ENCODE measurements around the gene HACL1.
"Not testable (repeated sequence)": the region's sequence is repeated elsewhere in the genome, so short reads cannot be mapped to it uniquely, and the experiment has no call there.

The HACL1 gene

GRCh38 chr3:15539066-15539465 lies 62.3 kb downstream of the HACL1 start:
- no peak for DNase-seq
- in situ Hi-C loops (cut with HindIII; ENCODE audit: low pct_ligation_motif_present, low pct_unique_long_range_greater_than_20kb, low sequenced_read_pairs), result no loop called here

GRCh38 chr3:15538345-15538744 lies 63.0 kb downstream of the HACL1 start:
- DNase-seq, result no peak
- in situ Hi-C loops (cut with HindIII; ENCODE audit: low pct_ligation_motif_present, low pct_unique_long_range_greater_than_20kb, low sequenced_read_pairs), result no loop called here

GRCh38 chr3:15536856-15537255 lies 64.5 kb downstream of the HACL1 start:
- DNase-seq, result no peak
- in situ Hi-C loops (cut with HindIII; ENCODE audit: low pct_ligation_motif_present, low pct_unique_long_range_greater_than_20kb, low sequenced_read_pairs), result no loop called here

- DNase-seq, result no peak
- in situ Hi-C loops (cut with HindIII; ENCODE audit: low pct_ligation_motif_present, low pct_unique_long_range_greater_than_20kb, low sequenced_read_pairs), result no loop called here
Measured at GRCh38 chr3:15535732-15536131, 65.6 kb downstream of the HACL1 start.

GRCh38 chr3:15532614-15533013 lies 68.8 kb downstream of the HACL1 start:
- DNase-seq; in situ Hi-C loops (cut with HindIII; ENCODE audit: low pct_ligation_motif_present, low pct_unique_long_range_greater_than_20kb, low sequenced_read_pairs): not testable (repeated sequence)

- DNase-seq, result no peak
- in situ Hi-C loops (cut with HindIII; ENCODE audit: low pct_ligation_motif_present, low pct_unique_long_range_greater_than_20kb, low sequenced_read_pairs), result no loop called here
Measured at GRCh38 chr3:15531346-15531745, 70.0 kb downstream of the HACL1 start.

- in situ Hi-C loops (cut with HindIII; ENCODE audit: low pct_ligation_motif_present, low pct_unique_long_range_greater_than_20kb, low sequenced_read_pairs), result no loop called here
- no peak for DNase-seq
Measured at GRCh38 chr3:15528854-15529537, 72.4 kb downstream of the HACL1 start.

GRCh38 chr3:15527031-15527459 lies 74.3 kb downstream of the HACL1 start:
- DNase-seq, result no peak
- in situ Hi-C loops (cut with HindIII; ENCODE audit: low pct_ligation_motif_present, low pct_unique_long_range_greater_than_20kb, low sequenced_read_pairs), result no loop called here

GRCh38 chr3:15525790-15526189 lies 75.6 kb downstream of the HACL1 start:
- in situ Hi-C loops (cut with HindIII; ENCODE audit: low pct_ligation_motif_present, low pct_unique_long_range_greater_than_20kb, low sequenced_read_pairs), result no loop called here
- DNase-seq, result no peak

GRCh38 chr3:15523660-15524417 lies 77.5 kb downstream of the HACL1 start:
- no peak for DNase-seq
- in situ Hi-C loops (cut with HindIII; ENCODE audit: low pct_ligation_motif_present, low pct_unique_long_range_greater_than_20kb, low sequenced_read_pairs), result no loop called here

GRCh38 chr3:15522016-15522415 lies 79.4 kb downstream of the HACL1 start:
- in situ Hi-C loops (cut with HindIII; ENCODE audit: low pct_ligation_motif_present, low pct_unique_long_range_greater_than_20kb, low sequenced_read_pairs), result no loop called here
- no peak for DNase-seq

GRCh38 chr3:15521573-15521965 lies 79.8 kb downstream of the HACL1 start, which contains the start of gene COLQ:
COLQ (minus strand) TSS chr3:15521706; CDS start chr3:15521625, 81 bp downstream.
- in situ Hi-C loops (cut with HindIII; ENCODE audit: low pct_ligation_motif_present, low pct_unique_long_range_greater_than_20kb, low sequenced_read_pairs), result no loop called here
- DNase-seq, result no peak

- in situ Hi-C loops (cut with HindIII; ENCODE audit: low pct_ligation_motif_present, low pct_unique_long_range_greater_than_20kb, low sequenced_read_pairs), result no loop called here
- no peak for DNase-seq
Measured at GRCh38 chr3:15520804-15521572, 80.4 kb downstream of the HACL1 start.

- in situ Hi-C loops (cut with HindIII; ENCODE audit: low pct_ligation_motif_present, low pct_unique_long_range_greater_than_20kb, low sequenced_read_pairs), result no loop called here
- DNase-seq, result no peak
Measured at GRCh38 chr3:15520185-15520584, 81.2 kb downstream of the HACL1 start.

- in situ Hi-C loops (cut with HindIII; ENCODE audit: low pct_ligation_motif_present, low pct_unique_long_range_greater_than_20kb, low sequenced_read_pairs), result no loop called here
- no peak for DNase-seq
Measured at GRCh38 chr3:15519096-15519495, 82.3 kb downstream of the HACL1 start.

- no peak for DNase-seq
- in situ Hi-C loops (cut with HindIII; ENCODE audit: low pct_ligation_motif_present, low pct_unique_long_range_greater_than_20kb, low sequenced_read_pairs), result no loop called here
Measured at GRCh38 chr3:15514663-15515340, 86.6 kb downstream of the HACL1 start.

GRCh38 chr3:15513810-15514662 lies 87.3 kb downstream of the HACL1 start:
- in situ Hi-C loops (cut with HindIII; ENCODE audit: low pct_ligation_motif_present, low pct_unique_long_range_greater_than_20kb, low sequenced_read_pairs), result no loop called here
- no peak for DNase-seq

GRCh38 chr3:15513116-15513515 lies 88.3 kb downstream of the HACL1 start:
- no peak for DNase-seq
- in situ Hi-C loops (cut with HindIII; ENCODE audit: low pct_ligation_motif_present, low pct_unique_long_range_greater_than_20kb, low sequenced_read_pairs), result no loop called here

Measured in ACHN (cell line).